ENCODE data around the gene OR10G3.
"Not testable (repeated sequence)": the region's sequence is repeated elsewhere in the genome, so short reads cannot be mapped to it uniquely, and the experiment has no call there.

The OR10G3 gene

GRCh38 chr14:21579976-21580375 is at the start of gene OR10G3:
Gene OR10G3 (minus strand): TSS chr14:21580076. CDS start chr14:21570744, 9,332 bp downstream.
- DNase-seq = no peak

GRCh38 chr14:21626491-21627230 is 46.8 kb upstream of the OR10G3 start:
- DNase-seq = no peak

GRCh38 chr14:21617614-21618013 is 37.7 kb upstream of the OR10G3 start:
- no peak for DNase-seq

- DNase-seq = no peak
Observed at GRCh38 chr14:21614240-21614639, 34.4 kb upstream of the OR10G3 start.

- no peak for DNase-seq
Observed at GRCh38 chr14:21612324-21612723, 32.4 kb upstream of the OR10G3 start.

- DNase-seq = not testable (repeated sequence)
Observed at GRCh38 chr14:21602181-21602580, 22.3 kb upstream of the OR10G3 start.

GRCh38 chr14:21589317-21589716 is 9.4 kb upstream of the OR10G3 start:
- no peak for DNase-seq

GRCh38 chr14:21575661-21576060 is 4.2 kb downstream of the OR10G3 start:
- no peak for DNase-seq

- DNase-seq = no peak
Observed at GRCh38 chr14:21572604-21573003, 7.3 kb downstream of the OR10G3 start.

GRCh38 chr14:21558703-21559170 is 21.1 kb downstream of the OR10G3 start:
- DNase-seq = no peak

GRCh38 chr14:21557084-21557901 is 22.6 kb downstream of the OR10G3 start:
- peak; percentile 86 for DNase-seq

GRCh38 chr14:21556378-21557083 is 23.3 kb downstream of the OR10G3 start:
- DNase-seq = no peak

GRCh38 chr14:21553266-21553665 is 26.6 kb downstream of the OR10G3 start:
- DNase-seq = no peak

GRCh38 chr14:21544588-21544987 is 35.3 kb downstream of the OR10G3 start:
- not testable (repeated sequence) for DNase-seq

GRCh38 chr14:21543963-21544362 is 35.9 kb downstream of the OR10G3 start:
- no peak for DNase-seq

- no peak for DNase-seq
Observed at GRCh38 chr14:21543521-21543960, 36.3 kb downstream of the OR10G3 start.

GRCh38 chr14:21541413-21542074 is 38.3 kb downstream of the OR10G3 start:
- no peak for DNase-seq

GRCh38 chr14:21539189-21539940 is 40.5 kb downstream of the OR10G3 start:
- DNase-seq = no peak

- no peak for DNase-seq
Observed at GRCh38 chr14:21537090-21537424, 42.8 kb downstream of the OR10G3 start.

- no peak for DNase-seq
Observed at GRCh38 chr14:21536418-21537089, 43.3 kb downstream of the OR10G3 start.

All from CD4-positive, alpha-beta T cell treated with Interleukin-21 for 1 hour (primary cell).